NOMO-1 treated with dmso at 0.1 percent for 144 hours (cell line): ENCODE data around the gene ROM1.
A peak's percentile ranks its signal among the peaks of the same experiment; 100 is the strongest.
"Not testable (repeated sequence)": the region's sequence is repeated elsewhere in the genome, so short reads cannot be mapped to it uniquely, and the experiment has no call there.

Experiments
- DNase-seq: peaks from one replicate; lab custom pipeline; 2025; ENCODE audit not compliant: unreplicated experiment; lab: John Stamatoyannopoulos, UW

ROM1 gene

GRCh38 chr11:62607714-62608113 lies 5.3 kb upstream of the ROM1 start:
- DNase-seq = no peak

GRCh38 chr11:62608776-62609175 lies 4.3 kb upstream of the ROM1 start:
- no peak for DNase-seq

GRCh38 chr11:62610403-62610802 lies 2.7 kb upstream of the ROM1 start:
- DNase-seq = no peak

- DNase-seq = no peak
These were observed 2.0 kb upstream of the ROM1 start for GRCh38 chr11:62610814-62611704.

- peak; percentile 47 for DNase-seq
These were observed 1.2 kb upstream of the ROM1 start for GRCh38 chr11:62611705-62612365.

GRCh38 chr11:62613291-62613778 lies 278 bp downstream of the ROM1 start:
- no peak for DNase-seq

- no peak for DNase-seq
These were observed 1.2 kb downstream of the ROM1 start for GRCh38 chr11:62614275-62614674.

- DNase-seq = no peak
These were observed 2.5 kb downstream of the ROM1 start for GRCh38 chr11:62615521-62615920.

GRCh38 chr11:62616957-62617356 lies 3.9 kb downstream of the ROM1 start:
- DNase-seq = not testable (repeated sequence)

GRCh38 chr11:62621027-62621566 lies 8.0 kb downstream of the ROM1 start:
- DNase-seq = no peak

GRCh38 chr11:62621567-62622470 lies 8.8 kb downstream of the ROM1 start, which contains the start of gene B3GAT3:
Gene B3GAT3 (minus strand): TSS chr11:62621986. CDS start chr11:62621947, 39 bp downstream.
- peak; percentile 93 for DNase-seq

GRCh38 chr11:62622476-62623089 lies 9.5 kb downstream of the ROM1 start:
- no peak for DNase-seq

GRCh38 chr11:62627713-62628112 lies 14.7 kb downstream of the ROM1 start:
- no peak for DNase-seq

GRCh38 chr11:62632492-62632891 lies 19.4 kb downstream of the ROM1 start:
- DNase-seq = no peak

- DNase-seq = no peak
These were observed 31.2 kb downstream of the ROM1 start for GRCh38 chr11:62644220-62644619.

GRCh38 chr11:62645671-62645945 lies 32.6 kb downstream of the ROM1 start:
- no peak for DNase-seq

- peak; percentile 99 for DNase-seq
These were observed 33.1 kb downstream of the ROM1 start, which contains the start of gene GANAB for GRCh38 chr11:62645946-62646824. Gene GANAB (minus strand): TSS chr11:62646613. CDS start chr11:62646599, 14 bp downstream.

GRCh38 chr11:62646825-62647608 lies 34.0 kb downstream of the ROM1 start:
- DNase-seq = no peak

- DNase-seq = no peak
These were observed 34.5 kb downstream of the ROM1 start for GRCh38 chr11:62647609-62648005.
